HG02759 (cell line): Measurements from ENCODE around the gene CDIPT.
A peak's percentile ranks its signal among the peaks of the same experiment; 100 is the strongest.
"Not testable (repeated sequence)": the region's sequence is repeated elsewhere in the genome, so short reads cannot be mapped to it uniquely, and the experiment has no call there.

ENCODE experiments used
- ATAC-seq: cut with Tn5 transposase; IDR thresholded peaks from one replicate; pipeline ENCODE4 v1.9.1; 2021; ENCODE audit warnings: mild to moderate bottlenecking, moderate library complexity; ENCODE audit not compliant: unreplicated experiment

CDIPT gene, protein sequence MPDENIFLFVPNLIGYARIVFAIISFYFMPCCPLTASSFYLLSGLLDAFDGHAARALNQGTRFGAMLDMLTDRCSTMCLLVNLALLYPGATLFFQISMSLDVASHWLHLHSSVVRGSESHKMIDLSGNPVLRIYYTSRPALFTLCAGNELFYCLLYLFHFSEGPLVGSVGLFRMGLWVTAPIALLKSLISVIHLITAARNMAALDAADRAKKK

DNA sequence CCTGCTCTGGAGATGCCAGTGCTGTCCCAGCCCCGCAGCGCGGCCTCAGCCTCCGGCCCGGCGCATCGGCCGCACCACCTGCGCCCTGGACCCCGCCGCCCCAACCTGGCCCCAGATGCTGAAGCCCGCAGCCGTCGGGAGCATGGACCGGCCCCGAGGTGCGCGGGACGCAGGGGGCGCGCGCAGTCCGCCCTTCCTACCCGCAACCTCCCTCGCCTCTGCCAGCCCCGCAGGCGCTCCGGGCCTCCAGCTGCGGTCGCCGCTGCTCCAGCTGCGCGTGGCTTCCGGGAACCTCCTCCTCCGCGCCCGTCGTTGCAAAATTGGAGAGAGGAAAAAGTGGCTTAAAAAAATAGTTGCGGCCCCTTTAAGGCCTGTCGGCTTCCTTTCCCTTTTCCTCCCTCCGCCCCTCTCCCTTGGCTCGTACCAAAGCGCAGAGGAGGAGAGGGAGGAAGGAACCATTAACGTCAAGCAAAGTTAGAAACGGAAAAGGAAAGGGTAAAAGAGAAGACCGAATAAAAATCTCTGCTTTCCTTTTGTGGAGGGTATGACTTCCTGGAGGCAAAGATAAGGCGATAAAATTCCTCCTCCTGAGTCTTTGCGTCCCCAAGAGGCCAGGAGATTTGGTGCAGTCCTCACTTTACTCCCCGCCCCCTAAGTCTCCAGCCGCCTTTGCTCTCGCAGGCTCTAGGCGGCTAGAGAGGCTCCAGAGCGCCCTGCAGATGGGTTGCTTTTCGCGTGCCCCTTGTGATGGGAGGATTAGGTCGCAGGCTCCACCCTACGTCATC, at the start of gene CDIPT:
TSS of gene CDIPT (minus strand) at position 343 of the 785 bp plus-strand sequence. CDS start 369 bp downstream, outside the sequence.
- peak; percentile 95 for ATAC-seq

DNA sequence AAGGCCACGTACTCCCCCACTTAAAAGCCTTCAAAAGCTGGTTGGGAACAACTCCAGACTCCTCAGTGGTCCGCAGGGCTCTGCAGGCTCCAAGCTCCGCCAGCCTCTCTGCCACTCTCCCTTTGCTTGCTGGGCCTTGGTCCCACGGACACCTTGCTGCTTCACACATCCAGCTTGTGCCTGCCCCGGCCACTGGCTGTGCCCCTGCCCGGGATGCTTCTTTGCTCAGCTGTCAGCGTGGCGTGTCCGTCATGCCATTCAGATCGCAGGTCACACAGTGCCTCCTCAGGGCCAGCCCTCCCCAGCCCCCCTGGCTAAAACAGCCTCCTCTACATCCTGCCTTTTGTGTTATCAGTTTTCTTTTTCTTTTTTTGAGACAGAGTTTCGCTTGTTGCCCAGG, 49.1 kb upstream of the CDIPT start:
- ATAC-seq, result no peak

DNA sequence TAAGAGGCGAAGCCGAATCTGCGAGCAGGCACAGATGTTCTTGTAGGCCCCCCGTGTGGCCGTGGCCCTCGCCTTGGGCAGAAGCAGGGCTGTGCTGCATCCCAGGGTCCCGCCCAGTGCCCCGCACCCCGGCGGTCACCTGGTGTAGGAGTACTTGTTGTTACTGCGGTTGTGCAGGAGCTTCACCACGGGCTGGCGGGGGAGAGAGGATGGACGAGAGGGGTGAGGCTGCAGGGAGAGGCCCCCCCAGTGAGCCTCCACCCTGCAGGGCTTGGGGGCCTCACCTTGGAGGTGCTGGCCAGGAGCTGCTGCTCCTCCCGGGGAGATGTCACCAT, 48.6 kb upstream of the CDIPT start:
- ATAC-seq, result no peak

DNA sequence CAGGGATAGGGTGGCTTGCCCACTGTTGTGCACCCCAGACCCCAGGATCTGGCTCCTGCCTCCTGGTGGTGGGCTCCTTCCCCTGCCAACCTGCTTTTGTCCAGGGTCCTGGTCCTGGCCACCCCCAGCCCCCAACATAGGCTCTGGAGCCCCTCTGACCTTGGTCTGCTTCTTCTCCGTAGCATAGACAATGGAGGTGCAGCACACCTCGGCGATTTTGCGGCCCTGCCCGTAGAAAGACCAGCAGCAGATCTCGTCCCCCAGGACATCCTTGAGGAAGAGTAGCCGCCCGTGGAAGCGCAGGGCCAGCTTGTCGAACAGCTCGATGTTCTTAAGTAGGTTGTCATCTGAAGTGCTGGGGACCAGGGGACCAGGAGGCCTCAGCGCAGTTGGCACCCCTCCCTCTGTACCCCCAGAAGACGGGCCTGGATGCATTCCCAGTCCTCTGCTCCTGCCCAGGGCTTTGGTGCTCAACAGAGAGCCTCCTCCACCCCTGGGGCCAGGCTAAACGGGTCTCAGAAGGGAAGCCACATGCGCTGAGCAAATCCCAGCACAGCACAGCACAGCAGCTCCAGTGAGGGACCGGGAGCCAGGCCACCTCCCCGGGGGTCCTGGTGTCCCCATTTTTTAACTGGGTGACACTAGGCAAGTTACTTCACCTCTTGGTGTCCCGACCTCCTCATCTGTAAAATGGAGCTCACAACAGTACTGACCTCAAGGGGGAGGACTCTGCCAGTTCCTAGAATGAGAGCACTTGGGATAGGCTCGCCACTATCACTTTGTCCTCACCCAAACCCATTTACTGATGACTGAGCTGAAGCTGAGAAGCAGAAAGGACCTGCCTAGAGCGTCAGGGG, 48.0 kb upstream of the CDIPT start:
- ATAC-seq, result no peak

DNA sequence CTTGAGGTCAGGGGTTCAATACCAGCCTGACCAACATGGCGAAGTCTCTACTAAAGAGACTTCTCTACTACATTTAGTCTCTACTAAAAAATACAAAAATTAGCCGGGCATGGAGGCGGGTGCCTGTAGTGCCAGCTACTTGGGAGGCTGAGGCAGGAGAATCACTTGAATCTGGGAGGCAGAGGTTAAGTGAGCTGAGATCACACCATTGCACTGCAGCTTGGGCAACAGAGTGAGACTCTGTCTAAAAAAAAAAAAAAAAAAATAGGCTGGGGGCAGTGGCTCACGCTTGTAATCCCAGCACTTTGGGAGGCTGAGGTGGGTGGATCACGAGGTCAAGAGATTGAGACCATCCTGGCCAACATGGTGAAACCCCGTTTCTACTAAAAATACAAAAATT, 46.8 kb upstream of the CDIPT start:
- not testable (repeated sequence) for ATAC-seq

DNA sequence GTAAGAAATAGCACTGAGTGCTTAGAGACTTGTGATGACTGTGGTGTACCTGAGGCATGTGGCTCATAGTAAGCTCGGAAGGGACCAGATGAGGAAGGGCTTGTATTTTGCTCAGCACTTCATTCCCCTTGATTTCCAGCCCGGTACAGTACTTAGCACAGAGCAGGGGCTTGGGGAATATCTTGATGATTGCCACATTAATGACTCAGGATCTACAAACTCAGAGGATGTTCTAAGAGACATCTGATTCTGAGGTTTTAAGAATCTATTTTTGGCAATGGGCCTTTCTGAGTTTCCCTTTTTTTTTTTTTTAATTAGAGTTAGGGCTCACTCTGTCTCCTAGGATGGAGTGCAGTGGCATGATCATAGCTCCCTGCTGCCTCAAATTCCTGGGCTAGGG, 46.4 kb upstream of the CDIPT start:
- no peak for ATAC-seq

DNA sequence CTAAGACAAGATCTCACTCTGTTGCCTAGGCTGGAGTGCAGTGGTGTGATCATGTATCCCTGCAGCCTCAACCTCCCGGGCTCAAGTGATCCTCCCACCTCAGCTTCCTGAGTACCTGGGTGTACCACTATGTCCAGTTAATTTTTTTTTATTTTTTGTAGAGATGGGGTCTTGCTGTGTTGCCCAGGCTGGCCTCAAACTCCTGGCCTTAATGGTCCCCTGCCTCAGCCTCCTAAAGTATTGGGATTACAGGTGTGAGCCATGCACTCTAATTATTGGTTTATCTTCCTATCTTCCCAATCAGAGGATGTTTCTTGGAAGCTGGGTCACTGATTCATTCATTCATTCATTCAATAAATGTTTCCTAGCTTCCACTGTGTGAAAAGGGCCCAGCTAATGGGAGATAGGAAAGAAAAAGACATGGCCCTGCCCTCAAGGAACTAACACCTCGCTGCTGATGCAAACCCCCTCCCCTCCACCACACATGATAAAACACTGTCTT, 45.7 kb upstream of the CDIPT start:
- no peak for ATAC-seq

DNA sequence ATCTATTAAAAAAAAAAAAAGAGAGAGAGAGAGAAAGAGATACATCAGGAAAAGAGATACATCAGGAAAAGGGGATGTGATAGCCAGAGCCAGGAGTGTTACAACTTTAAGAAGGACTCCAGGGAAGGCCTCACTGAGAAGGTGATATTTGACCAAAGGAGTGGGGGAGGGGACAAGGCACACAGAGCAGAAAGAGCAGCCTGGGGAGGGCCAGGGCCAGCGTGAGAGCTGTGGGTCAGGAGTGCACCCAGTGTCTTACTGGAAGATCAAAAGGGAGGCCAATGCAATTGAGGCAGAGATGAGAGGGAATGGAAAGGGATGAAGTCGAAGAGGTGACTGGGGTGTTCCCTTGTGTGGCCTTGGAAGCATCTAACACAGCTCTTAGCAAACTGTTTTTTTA, 44.9 kb upstream of the CDIPT start:
- ATAC-seq, result no peak

DNA sequence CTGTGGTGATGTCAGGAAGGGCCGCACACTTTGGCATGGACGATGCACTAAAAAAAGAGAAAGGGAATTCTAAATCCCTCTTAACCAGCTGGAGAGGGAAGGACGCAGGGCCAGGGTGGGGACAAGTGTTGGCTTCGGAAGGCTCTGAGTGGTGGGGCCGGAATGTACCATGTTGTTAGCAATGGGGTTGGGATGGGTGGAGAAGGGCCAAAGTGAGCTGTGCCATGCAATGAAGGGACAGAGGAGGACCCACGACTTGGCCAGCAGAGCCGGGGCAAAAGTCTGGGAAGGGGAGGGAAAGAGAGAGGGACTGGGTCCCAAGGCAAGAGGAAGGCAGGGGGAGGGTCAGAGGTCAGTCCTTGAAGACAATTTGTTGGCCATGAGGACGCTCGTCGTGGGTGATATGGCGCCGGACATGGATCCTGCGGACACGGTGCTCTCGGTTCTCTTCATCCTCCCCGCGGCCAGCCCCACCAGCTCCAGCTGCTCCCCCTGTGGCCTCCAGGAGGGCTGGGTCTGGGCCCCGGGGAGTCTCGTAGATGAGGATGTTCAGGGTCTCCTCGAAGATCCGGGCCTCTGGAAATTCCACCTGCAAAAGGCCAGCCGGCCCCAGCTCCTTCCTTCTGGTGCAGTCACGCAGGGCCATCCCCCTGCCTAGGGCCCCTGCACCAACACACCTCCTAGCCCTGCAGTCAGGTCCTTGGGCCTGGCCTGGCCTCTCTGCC, 43.7 kb upstream of the CDIPT start:
- no peak for ATAC-seq

DNA sequence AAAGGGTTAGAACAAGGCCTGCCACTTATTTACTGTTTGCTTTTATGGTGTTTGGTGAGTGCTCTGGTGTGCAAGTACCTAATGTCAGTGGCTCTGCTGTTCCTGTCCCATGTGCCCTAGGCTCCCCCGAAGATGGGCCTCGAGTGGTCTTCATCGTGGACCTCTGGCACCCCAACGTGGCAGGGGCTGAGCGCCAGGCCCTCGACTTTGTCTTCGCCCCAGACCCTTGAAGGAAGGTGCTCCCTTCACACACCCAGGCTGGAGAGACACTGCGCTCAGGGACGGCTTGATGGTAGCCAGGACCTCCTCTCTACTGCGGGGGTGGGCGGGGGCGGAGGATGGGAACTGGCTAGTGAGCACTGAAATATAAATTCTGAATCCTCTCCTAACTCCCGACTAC, 42.6 kb upstream of the CDIPT start:
- no peak for ATAC-seq

DNA sequence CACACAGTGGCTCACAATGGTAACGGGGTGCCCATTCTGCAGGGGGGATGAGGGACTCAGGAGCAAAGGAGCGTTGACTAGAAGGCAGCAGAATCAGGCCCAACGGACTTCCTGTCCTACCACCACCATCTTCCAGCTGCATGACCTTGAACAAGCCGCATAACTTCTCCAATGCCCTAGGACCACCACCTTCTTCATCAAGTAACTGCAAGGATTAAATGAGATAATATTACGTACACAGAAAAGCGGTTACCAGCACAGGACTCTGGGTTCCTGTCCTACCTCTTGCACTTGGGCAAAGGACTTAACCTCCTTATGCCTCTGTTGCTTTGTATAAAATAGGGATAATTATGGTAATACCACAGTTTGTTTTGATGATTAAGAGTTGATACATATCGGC, 41.9 kb upstream of the CDIPT start:
- no peak for ATAC-seq

DNA sequence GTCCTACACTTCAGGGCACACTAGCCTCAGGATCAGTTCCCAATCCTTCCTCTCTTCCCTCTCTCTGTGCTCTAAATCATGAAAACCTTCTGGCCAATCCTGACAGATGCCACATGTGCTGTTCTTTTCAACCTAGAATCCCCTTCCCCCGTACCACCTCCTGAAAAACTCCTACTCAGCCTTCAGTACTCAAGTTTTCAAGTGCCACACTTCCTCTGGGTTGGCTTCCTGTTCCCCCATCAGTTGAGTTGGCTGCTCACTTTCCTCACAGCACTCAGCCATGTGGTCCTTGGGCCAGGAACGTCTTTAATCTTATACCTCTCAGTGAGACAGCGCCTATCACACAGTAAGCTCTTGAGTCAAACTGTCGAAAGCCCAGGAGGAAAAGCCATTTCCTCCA, 40.6 kb upstream of the CDIPT start:
- no peak for ATAC-seq

DNA sequence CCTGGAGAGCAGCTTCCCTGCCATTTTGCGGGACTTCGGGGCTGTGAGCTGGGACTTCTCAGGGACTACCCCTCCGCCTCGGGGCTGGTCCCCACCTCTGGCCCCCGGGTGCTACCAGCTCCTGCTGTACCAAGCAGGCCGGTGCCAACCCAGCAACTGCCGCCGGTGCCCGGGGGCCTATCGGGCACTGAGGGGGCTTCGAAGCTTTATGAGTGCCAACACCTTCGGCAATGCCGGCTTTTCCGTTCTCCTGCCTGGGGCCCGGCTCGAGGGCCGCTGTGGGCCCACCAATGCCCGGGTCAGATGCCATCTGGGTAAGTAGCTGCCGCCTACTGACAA, 38.5 kb upstream of the CDIPT start:
- no peak for ATAC-seq

DNA sequence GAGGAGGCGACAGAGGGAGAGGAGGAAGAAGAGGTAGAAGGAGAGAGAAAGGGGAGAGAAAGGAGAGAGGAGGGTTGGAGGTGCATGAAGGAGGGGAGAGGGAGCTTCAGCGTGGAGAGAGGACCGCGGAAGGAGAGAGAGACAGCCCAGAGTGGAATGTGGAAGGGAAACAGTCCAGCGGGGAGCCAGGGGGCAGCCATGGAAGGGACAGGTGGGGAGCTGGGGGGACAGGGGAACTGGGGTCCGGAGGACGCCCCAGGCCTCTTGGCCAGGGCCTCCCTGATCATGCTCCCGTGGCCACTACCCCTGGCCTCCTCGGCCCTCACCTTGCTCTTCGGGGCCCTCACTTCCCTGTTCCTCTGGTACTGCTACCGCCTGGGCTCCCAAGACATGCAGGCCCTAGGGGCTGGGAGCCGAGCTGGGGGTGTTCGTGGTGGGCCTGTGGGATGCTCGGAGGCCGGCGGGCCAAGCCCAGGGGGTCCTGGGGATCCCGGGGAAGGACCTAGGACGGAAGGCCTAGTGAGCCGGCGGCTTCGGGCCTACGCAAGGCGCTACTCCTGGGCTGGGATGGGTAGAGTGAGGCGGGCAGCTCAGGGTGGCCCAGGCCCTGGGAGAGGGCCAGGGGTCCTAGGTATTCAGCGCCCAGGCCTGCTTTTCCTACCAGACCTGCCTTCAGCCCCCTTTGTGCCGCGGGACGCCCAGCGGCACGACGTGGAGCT, 38.0 kb upstream of the CDIPT start:
- no peak for ATAC-seq

DNA sequence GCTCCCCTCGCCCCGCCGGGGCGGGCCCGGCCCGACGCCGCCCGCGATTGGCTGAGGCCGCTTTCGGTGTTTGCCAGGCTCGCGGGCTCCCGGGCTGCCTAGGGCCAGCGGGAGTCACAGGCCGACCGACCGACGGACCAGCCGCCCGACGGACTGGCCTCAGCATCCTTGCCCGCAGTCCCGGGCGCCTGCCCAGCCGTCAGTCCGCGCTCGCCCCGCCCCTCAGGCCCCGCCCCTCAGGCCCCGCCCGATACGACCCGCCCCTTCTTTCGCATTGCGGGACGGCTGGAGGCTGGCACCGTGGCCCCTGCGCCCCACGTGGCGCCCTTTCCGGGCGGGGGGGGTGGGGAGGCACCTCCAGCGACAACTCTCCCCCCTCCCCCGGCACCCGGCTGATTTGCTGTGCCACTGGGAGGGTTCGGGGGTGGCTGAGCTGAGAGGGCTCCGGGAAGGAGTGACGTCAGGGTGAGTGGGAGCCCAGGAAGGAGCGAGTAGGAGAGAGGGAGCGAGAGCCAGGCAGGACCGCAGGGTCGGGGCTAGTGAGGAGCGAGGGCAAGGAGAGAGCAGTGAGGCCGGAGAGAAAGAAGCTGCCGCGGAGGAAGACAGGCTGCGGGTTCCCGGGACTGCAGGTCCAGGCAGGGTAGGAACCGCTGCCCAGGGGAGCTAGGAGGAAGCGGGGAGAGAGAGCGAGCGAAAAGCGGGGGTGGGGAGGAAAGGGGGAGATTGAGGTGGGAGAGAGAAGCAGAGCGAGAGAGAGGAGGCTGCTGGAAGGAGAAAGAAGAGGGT, 37.3 kb upstream of the CDIPT start, which contains the start of gene ASPHD1:
TSS of gene ASPHD1 (plus strand) at position 387 of the 786 bp plus-strand sequence. CDS start 484 bp downstream, outside the sequence.
- peak; percentile 64 for ATAC-seq

DNA sequence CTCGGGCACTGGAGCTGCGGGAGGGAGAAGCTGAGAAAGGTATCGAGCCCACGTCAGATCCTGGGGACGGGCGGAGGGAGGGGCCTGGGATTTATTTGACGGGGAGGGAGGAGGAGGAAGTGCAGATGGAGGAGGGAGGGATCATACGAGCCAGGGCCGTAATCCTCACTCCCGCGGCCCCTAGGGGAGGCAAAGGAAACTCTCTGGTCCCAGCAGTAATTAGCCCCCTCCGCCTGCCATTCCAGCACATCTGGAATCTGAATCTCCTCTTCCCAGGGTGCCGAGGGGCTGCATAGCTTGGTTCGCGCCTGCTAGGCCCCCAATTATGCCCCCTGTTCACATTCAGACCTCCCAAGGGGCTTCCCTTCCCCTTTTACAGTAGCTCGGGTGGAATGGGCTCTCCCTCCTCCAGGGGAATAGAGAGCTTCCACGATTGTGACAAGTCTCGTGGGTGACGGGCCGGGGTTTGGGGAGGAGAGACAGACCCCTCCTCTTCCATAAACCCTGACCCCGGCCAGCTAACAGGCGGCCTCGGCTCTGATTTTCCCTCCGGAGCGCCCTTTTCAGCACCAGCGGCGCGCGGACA, 36.6 kb upstream of the CDIPT start, which contains the start of gene SEZ6L2:
TSS of gene SEZ6L2 (minus strand) at position 35 of the 586 bp plus-strand sequence. CDS start 531 bp downstream, outside the sequence.
- ATAC-seq, result no peak

DNA sequence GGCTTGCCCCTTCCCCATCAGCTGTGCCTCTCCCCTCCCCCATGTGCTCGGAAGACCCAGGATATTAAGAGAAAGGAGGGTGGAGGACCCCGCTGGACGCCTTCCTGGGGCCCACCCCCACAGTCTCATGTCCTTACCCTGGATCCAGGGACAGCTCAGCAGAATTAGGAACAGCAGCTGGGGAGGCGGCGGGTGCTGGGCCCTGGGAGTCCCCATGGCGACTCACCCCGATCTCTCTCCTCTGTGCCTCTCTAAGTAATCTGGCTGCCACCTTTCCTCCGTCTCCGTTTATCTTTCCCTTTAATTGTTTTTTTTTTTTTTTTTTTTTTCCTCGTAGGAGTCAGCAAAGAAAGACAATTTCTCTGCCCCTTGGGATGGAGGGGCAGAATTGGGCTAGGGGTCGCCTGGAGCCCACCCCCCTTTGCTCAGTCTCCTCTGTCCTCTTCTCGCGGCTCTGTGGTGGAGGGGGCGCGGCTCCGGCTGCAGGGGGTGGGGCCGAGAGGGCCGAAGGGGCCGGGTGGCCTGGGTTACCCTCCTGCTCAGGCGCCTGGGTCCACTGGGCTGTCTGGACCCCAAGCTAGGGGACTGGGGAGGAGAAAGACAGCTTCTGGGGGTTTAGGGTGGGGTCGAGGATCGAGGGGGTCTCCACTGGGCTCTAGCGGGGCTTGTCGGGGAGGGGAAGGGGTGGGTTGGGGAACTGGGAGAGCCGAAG, 35.9 kb upstream of the CDIPT start:
- ATAC-seq, result no peak

DNA sequence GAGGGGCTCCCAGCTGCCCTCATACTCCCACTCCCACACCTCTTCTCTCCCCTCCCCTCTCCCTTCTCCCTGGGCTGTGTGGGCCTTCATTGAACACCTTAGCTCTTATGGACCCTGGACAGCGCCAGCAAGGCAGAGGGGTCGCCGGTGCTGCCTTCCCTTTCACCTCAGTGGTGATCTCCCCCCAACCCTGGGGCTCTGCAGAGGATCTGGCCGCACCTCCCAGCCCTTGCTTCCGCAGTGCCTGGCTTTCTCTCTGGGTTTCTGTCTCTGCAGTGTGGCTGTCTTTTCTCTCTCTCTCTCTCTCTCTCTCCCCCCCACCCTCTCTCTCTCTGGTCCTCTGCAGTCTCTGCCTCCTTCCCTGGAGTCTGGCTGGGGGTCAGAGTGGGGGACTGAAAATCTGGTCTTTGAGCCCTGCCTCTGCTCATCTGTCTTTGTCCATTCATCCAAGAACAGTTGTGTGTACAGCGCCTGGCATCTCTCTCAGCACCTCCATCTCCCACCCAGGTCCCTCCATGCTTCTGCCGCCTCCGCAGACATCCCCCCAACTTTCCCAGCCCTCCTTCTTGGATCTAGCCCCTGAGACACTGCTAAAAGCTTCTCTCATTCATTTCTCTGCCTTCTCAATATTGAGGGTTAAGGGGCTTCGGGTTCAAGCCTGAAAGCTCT, 35.2 kb upstream of the CDIPT start:
- ATAC-seq, result no peak
